Measurements from ENCODE around the gene SLIT1.

SLIT1 gene

DNA sequence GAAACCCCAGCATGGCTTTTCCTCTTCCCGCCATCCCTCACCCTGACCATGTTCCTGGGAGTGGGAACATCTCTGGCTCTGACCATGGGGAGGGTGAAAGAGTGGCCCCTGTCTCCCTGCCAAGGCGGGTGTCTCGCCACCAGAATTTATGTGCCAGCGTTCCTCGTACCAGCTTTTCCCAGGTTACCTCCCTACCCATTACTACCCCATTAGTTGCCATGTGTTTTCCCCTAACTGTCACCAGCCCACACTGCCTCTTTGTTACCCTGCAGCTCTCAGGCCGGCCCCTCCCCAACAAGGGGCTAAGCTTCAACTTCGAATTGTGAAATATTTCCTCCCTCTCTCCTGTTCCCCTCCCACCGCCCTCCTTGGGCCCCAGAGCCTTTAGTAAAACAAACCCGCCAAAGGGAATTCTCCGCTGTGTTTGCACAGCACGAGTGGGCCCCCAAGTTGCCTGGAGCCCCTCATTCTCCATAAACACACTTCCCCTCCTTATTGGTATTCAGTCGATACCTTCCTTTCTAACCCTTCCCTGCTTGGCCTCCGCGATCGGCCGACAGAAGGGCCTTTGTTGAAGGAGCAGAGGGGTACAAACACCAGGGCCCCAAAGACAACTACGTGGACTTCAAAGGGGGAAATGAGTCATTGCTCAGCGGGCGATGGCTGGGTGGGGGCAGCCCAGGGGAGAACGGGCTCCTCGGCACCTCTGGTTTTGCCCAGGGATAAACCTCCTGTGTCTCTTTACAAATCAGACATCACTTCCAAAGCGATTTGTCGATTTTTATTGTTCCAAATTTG is 45.5 kb downstream of the SLIT1 start:
- no peak for DNase-seq (ENCODE audit: low read depth in 2 of 2)

DNA sequence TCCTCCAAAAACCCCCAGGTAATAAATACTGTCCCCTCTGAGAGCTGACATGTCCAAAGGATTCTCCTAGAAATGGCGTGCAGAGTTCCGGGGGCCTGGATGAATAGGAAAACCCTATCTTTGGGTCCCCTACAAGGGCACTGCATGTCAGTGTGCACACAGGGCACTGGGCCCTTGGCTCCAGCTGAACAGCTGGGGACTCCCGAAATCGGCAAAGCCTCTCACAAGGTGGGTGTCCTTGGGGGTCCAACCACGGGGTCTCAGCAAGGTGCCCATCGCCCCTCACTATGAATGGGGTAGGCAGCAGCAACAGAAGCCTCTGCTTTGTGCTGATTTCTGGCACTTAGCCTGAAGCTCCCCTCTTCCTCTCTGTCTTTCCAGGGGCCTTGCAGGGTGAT is 46.1 kb downstream of the SLIT1 start:
- no peak for DNase-seq (ENCODE audit: low read depth in 2 of 2)

DNA sequence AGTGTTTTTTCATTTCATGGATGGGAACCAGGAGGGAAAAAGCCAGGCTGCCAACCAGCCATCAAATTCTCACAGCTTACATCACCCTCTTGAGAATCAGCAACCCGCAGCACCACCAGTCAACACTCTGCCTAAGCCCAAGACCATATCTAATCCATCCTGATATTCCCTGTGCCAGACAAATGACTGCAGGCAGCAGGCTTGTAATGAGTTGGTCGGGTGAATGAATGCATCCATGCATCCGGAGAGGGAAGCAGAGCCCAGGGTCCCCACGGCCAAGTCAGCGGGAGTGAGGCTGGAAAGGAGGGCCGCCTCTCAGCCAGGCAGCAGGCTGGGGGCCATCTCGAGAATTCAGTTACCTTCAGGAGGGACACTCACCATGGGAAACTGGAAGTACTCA is 46.9 kb downstream of the SLIT1 start:
- DNase-seq (ENCODE audit: low read depth in 2 of 2) = no peak

DNA sequence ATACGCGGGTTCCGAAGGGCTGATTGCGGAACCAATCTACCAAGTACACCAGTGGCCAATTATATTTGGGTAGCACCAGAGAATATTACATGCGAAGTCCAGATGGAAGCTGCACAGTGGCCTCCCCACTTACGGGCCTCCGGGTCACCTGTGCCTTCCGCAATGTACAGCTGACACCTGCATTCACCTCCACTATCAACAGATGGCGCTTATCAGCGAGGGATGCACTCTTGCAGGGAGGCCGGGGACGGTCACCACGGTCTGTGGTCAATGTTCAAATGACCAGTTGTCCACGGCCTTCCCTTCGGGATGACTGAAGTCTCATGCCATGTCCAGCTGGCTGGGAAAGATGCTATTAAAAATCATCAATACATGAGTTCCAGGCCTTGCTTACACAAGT is 47.6 kb downstream of the SLIT1 start:
- DNase-seq (ENCODE audit: low read depth in 2 of 2) = no peak

DNA sequence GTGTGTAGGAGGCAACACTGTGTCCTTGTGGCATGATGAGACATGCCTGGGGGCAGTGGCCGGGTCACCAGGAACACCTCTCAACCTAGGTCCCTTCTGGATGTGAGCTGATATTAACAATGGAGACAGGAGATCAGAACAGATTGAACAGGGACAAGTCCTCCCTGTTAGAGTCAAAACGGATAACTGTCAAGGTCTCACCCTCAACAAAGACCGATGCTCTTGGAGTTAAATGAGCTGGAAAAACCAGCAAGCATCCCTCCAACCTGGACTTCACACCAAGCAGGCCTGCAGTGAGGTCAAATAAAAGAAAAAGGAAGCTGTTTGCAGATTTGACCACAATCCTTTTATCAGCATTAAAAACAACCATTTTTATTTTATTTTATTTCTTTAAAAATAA is 49.0 kb downstream of the SLIT1 start:
- DNase-seq (ENCODE audit: low read depth in 2 of 2) = no peak

DNA sequence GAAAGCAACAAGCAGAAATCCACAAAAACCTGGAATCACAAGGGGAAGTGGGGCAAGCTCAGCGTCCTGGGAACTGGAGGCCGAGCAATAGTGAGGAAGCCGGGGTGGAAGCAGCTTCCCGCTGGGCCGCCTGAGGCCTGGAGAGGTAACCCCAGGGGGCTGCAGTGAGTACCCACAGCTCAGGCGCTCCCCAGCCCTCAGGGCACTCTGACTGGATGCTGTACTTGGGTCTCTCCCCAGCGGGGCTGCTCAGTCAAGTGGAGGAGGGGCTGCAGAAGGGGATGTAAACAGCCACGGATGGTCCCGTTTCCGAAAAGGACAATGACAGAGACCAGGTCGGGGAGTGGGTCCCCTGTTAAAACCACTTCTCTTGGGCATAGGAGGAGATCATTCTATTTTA is 50.3 kb downstream of the SLIT1 start:
- DNase-seq (ENCODE audit: low read depth in 2 of 2) = no peak

DNA sequence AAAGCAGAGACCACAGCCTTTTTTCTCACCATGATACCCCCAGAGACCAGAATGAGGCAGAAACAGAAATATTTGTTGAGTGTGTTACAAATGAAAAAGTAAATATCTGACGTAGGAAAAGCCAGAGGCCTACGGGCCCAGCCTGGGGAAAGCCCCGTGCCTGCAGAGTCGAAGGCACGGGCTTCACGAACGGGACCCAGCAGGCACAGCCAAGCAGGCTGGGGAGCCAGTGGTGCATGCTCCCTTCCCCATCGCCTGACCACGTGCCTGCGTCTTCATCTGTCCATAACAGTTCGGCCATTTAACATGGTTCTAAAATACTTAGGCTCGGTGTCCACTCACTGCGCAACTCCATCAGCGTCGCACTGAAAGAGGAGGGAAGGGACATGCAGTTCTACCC is 50.8 kb downstream of the SLIT1 start:
- DNase-seq (ENCODE audit: low read depth in 2 of 2) = no peak

DNA sequence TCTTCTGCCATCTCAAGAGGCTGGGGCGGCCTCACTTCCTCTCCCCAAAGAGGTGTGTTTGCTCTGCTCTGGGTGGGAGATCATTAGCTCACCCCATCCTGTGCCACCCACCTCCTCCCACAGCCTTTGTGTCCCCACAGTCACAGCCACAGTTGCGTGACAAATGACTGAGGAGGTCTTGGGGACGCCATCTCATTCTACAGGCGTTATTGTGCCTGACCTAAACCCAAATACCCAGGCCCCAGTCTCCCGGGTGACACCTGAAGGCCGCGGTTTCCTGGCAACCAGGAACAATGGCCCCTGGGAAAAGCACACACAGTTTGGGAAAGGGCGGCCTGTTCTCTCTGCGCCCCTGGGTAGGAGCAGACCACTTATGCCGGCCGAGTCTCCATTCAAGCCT is 51.6 kb downstream of the SLIT1 start:
- no peak for DNase-seq (ENCODE audit: low read depth in 2 of 2)

DNA sequence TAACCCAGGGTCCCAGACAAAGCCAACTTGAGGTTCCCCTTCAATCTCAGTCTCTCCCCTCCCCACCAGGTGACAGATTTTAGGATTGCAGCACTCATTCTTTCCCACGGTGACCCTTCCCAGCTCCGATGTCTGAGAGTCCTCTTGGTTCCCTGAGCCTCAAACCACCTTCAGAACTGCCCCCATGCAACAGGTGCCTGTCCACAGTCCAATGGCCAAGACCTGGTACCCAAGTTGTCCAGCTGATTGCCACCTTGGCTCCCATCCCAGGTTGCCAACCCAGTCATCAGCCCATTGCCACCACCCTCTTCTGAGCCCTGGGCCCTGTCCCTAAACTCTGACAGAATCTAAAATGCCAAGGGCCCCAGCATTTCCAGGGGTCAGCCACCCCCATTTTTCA is 53.5 kb downstream of the SLIT1 start:
- DNase-seq (ENCODE audit: low read depth in 2 of 2) = no peak

DNA sequence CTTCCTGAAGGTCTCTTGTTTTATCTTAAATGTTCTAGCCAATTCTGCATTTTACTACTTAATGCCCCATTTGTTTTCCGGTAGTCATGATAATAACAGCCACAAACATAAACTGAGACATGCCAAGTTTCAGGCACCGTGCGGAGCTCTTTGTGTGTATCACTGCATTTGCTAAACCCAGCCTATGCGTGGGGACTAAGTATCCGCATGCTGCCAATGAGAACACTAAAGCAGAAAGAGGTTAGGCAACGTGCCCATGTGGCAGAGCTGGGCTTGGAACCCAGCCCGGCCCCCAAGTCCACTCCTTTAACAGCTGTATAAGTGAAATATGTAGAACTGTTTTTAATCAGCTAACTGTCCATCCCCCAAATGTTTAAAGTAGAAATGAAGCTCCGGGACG is 54.1 kb downstream of the SLIT1 start:
- no peak for DNase-seq (ENCODE audit: low read depth in 2 of 2)

DNA sequence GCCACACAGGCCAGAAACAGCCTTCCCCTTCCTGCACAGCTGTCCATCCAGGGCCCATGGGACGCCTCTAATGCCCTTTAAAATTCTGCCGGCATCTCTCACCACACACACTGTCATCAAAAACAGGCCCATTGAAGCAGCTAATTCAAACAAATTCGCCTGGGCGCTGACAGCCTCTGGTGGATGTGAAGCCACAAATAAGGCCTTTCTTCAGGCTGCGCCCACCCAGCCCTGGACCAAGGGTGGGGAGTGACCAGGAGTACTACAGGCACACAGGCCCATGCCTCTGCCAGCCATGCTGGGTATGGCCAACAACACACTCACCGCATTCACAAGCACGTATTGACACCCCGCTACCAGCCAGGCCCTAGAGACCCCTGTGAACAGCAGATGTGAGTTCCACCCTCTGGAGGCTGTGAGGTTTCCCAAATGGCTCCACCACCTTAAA is 54.6 kb downstream of the SLIT1 start:
- DNase-seq (ENCODE audit: low read depth in 2 of 2) = no peak

DNA sequence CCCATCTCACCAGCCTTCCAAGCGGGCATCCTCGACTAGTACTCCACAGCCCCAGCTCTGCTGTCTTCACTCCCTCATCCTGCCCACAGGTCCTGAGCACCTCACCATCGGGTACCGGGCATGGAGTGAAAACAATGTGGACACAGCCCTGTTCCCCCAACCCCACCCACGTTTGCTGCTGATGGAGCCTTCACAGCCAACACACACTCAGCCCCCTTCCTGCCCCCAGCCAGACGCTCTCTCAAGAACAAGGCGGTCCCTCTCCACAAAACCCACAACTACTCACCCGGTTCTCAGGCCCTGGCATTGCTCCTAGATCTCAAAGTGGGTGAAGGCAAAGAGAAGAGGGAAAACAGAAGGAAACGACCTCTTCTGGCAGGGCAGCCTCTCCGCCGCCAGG is 56.1 kb downstream of the SLIT1 start:
- DNase-seq (ENCODE audit: low read depth in 2 of 2) = no peak

DNA sequence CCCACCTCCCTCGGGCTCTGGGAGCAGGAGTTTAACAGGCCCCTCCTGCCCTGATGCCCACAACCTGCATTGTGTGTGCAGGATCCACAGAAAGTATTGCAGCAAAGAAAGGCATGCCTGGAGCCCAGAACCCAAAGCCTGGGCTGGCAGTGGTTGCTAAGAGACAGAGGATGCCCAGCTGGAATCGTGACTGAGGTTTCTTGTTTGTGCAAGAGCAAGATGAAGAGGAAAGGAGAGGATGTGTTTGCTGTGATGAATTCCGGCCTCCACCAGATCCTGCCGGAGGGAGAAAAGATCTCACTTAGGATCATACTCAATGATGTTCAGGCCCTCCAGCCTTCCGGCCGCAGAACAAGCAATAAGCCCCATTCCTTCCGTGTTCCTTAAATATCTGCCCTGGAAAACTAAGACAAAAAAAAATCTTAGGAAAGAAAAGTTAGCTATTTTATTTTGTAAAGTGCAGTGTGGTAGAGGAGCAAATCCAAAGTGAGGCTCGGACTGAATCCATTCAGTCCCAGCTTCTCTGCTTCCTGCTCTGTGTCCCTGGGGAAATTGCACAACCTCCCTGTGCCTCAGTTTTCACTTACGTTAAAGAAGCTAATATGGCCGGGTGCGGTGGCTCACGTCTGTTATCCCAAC is 57.1 kb downstream of the SLIT1 start:
- no peak for DNase-seq (ENCODE audit: low read depth in 2 of 2)

DNA sequence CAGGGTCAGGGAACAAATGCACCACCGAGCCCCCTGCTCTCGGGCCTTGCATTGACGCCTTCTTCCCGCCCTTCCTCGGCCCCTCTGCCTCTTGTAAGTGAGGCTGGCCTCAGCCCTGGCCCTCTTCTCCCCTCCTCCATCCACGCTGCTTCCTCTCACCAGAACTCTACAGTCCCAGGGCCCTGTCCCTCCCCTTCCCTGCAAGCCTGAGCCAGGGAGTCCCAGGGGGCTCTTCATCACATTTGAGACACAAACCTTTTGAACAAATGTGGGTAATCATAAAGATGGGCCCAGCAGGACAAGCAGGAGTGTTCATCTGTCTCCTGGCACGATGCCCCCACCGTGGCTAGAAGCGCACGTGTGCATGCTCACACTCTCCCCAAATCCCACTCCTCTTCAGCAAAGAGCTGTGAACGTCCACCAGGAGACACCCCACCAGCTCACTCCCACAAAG is 57.7 kb downstream of the SLIT1 start:
- no peak for DNase-seq (ENCODE audit: low read depth in 2 of 2)

DNA sequence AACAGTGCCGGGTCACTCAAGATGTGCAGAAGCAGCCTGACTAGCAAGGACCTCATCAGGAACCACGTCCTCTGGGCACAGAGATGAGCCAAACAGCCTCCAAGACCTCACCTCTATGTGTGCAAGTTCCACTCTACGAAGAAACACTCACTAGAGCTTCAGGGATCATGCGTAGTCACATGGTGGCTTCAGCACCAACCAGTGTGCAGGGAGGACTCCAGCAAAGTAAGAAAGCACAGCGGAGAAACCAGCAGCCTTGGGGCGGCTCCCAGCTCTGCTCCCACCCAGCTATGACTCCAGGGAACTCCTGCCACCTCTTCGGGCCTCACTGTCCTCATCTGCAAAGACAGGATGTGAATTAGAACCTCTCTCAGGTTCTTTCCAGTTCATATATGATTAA is 58.2 kb downstream of the SLIT1 start:
- no peak for DNase-seq (ENCODE audit: low read depth in 2 of 2)

DNA sequence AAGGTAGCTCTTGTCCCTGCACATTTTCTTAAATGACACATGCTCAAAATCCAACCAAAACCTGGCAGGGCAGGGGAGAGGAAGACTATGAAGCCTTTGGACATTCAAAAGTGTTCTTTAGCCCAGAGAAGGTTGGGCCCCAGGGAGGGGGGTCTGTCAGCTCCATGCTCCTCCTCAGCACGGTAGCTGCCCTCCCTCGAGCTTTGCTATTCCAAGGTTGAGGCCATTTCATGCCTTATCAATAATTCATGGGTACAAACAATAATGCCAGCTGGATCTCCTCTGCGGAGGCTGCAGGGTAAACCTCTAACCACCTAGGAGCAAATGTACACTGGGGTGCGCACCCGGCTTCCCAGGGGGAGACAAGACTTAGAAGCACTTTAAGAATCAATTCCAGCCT is 61.5 kb downstream of the SLIT1 start:
- no peak for DNase-seq (ENCODE audit: low read depth in 2 of 2)

DNA sequence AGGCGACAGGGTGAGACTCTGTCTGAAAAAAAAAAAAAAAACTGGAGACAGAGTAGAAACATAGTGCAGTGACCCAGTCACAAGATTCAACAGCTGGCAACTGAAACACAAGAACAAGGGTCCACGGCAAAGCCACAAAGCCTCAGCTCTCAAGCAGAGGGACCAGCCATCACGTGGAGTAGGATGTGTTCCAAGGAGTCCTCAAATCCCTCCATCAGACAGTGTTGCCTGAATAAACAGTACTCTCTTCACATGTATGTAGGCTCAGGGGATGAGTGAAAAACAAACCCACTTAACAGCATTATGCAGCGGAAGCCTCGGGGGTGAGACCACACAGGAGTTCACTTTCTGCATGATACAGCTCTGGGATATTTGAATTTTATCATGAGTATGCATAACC is 62.0 kb downstream of the SLIT1 start:
- DNase-seq (ENCODE audit: low read depth in 2 of 2) = no peak

DNA sequence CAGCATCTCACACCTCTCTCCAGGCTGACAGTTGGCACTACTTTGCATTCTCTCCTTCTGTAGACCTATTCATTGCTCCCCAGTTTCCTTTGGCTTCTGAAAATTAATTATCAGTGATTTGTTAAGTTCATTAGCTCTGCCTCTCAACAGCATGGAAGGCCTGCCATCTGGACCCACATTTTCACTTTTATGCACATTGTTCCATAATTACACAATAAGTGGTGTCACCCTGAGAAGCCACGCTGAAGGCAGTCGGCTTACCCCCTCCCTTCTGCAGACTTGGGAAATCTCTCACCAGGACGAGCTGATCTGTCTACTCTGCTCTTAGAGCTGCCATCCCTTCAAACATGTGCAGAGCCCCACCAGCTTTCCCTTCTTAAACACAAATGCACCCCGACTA is 64.7 kb downstream of the SLIT1 start:
- DNase-seq (ENCODE audit: low read depth in 2 of 2) = no peak

DNA sequence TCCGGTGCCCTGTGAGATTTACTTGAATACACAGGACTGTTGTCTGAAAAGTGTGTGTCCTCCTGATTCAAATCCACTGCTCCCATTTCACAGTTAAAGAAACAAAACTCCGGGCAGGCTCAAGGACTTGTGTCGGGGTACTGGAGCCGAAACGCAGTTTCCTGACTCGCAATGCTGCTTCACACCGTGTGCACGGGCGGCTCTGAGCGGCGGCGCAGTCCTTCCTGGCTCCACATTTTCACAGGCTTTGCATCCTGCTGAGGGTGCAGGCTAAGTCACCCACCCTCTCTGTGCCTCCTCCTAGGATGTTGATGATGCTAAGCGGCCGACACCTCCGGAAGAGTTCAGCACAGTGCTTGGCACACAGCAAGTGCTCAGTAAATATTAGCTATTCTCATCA is 65.4 kb downstream of the SLIT1 start:
- DNase-seq (ENCODE audit: low read depth in 2 of 2) = no peak

DNA sequence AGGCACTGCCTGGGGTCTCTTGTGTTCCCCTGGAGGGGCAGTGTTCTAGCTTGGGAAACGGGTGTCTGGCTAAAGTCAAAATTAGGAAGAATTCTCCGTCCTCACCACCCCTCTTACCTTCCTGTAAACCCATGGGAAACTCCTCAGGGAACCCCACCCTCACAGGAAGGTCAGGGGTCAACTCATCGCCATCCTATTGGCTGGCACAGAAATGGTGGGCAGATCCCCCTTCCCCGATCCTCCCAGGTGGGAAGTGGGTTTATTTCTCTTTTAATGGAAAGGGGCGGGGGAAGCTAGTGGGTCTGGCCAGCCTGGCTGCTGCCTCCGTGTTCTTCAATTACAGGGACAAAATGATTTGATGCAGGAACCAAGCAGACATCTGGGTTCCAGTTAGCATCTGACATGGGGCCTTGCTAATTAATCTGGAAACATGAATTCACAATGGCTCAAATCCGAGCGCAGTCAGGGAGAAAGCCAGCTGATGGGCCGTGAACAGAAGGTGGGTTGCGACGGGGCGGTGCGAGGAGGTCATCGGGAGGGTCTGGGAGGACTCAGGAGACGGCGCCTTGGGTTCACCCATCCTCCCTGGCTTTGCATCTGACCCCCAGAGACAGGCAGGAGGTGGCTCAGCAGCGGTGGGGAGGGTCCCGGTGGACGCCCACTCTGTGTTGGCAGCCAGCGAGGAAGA is 66.6 kb downstream of the SLIT1 start:
- DNase-seq (ENCODE audit: low read depth in 2 of 2) = no peak

DNA sequence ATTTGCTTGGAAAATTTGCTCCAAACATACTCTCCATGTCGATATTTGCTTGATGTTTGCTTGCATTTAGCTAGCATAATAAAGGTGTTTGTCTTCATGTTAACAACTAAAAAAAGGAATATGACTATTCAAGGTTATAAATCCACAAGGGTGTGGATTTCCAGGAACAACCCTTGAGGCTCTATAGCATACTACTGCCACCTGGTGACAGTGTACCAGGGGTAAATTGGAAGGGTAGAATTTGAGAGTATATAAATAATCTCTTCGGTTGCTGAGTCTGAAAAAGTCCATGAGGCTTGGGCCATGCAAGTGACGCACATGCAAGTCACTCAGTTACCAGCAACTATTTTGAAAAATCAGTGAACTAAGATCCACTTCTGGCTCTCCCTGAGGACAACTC is 68.4 kb downstream of the SLIT1 start:
- no peak for DNase-seq (ENCODE audit: low read depth in 2 of 2)

DNA sequence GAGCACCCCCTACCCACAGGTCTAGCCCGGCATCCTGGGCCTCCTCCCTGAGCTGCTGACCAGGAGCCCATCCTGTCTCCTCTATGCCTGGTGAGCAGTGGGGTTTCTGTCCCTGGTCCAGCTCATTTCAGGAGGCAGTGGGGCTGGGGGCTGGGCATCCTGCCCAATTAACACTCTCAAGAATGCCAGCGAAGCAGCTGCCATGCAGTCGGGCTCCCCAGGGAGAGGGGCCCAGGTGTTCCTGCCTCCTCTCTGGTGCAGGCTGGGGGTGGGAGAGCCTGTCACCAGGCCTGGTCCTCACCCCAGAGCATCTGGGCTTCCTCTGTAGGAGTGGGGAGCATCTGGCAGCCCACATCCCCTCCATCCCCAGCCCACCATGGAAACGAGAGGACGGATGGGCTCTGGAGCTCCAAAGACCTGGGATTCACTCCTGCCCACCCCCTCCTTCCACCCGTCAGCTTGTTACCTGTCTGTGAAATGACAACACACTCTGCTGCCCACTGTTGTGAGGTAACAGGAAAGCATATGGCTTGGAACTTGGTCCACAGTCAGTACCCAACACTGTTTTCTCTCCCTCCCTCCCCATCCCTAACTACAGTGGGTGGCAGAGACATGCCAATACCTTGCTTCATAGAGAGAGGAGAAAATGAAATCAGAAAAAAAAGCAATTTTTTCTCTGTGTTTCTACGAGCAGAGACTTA is 69.1 kb downstream of the SLIT1 start:
- DNase-seq (ENCODE audit: low read depth in 2 of 2) = no peak
